IPS-18a (cell line): ENCODE results near the gene RGS3.
"Not testable (repeated sequence)": the region's sequence is repeated elsewhere in the genome, so short reads cannot be mapped to it uniquely, and the experiment has no call there.

ENCODE experiments used
- H3K27ac ChIP-seq: one replicate; pipeline ENCODE4 v1.5.1; 2013; ENCODE audit warnings: low read length
- H3K27me3 ChIP-seq: one replicate; pipeline ENCODE4 v1.6.1; 2013; ENCODE audit warnings: mild to moderate bottlenecking, low read length; ENCODE audit not compliant: control insufficient read depth, insufficient read depth
- H3K36me3 ChIP-seq: one replicate; pipeline ENCODE4 v1.6.1; 2013; ENCODE audit warnings: low read depth, low read length; ENCODE audit not compliant: control insufficient read depth
- H3K4me1 ChIP-seq: one replicate; pipeline ENCODE4 v1.6.1; 2013; ENCODE audit warnings: low read depth, low read length; ENCODE audit not compliant: control insufficient read depth
- H3K4me3 ChIP-seq: one replicate; pipeline ENCODE4 v1.5.1; 2013; ENCODE audit warnings: low read length
- H3K9ac ChIP-seq: one replicate; pipeline ENCODE4 v1.6.1; 2013; ENCODE audit warnings: mild to moderate bottlenecking, low read length, moderate library complexity
- H3K9me3 ChIP-seq: one replicate; pipeline ENCODE4 v1.6.1; 2013; ENCODE audit warnings: low read depth, low read length; ENCODE audit not compliant: control insufficient read depth

Gene RGS3

DNA sequence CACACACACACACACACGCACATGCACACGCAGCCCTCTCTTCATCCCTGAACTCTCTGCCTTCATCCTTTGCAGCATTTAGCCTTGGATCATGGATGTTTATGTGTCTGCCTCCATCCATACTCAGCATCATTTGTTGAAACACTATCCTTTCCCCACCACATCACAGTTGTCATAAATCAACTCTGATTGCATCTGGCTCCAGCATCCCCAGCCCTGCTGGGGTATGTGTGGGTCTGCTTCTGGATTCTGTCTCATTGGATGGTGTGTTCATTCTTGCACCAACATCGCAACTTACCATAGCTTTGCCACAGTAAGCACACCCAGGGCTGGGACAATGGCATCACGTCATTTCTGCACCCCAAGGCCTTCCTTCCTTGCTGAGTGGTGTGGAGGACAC is 175.4 kb downstream of the RGS3 start:
- Histone ChIP-seq H3K4me3 (no peak overlapping the region), H3K36me3 (no peaks in the 10 kb centered on the region), H3K27ac (no peak overlapping the region), H3K9ac (no peak overlapping the region), H3K4me1 (peaks cover 8% of the 10 kb centered on the region), H3K9me3 (no peaks in the 10 kb centered on the region), H3K27me3 (peaks cover 74% of the 10 kb centered on the region)

DNA sequence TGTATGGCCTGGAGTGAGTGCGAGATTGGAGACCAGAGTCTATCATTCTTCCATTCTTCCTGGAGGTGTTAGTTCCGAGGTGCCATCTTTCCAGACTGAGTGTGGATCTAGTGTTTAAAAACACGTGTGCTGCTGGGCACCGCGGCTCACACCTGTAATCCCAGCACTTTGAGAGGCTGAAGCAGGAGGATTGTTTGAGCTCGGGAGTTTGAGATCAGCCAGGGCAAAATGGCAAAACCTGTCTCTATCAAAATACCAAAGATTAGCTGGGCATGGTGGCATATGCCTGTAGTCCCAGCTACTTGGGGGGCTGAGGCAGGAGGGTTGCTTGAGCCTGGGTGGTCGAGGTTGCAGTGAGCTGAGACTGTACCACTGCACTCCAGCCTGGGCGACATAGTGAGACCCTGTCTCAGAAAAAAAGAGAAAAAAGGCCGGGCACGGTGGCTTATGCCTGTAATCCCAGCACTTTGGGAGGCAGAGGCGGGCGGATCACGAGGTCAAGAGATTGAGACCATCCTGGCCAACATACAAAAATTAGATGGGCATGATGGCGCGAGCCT is 176.0 kb downstream of the RGS3 start:
- not testable (repeated sequence) for H3K4me3 ChIP-seq, H3K36me3 ChIP-seq, H3K9ac ChIP-seq, H3K4me1 ChIP-seq, H3K9me3 ChIP-seq, H3K27ac ChIP-seq
- peaks cover 80% of the 10 kb centered on the region for H3K27me3 ChIP-seq

DNA sequence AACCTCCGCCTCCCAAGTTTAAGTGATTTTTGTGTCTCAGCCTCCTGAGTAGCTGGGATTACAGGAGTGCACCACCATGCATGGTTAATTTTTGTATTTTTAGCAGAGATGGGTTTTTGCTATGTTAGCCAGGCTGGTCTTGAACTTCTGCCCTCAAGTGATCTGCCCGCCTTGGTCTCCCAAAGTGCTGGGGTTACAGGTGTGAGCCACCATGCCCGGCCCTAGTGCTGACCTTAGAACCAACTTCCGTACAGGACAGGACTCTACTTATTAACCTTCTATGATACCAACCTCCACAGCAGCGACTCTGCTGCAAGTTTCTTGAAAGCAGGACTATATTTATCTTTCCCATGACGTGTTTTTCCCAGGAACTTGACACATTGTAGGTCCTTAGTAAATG is 176.9 kb downstream of the RGS3 start:
- no peak overlapping the region for H3K4me3 ChIP-seq
- no peak overlapping the region for H3K27ac ChIP-seq
- H3K27me3 ChIP-seq = peaks cover 82% of the 10 kb centered on the region
- H3K9ac ChIP-seq = no peak overlapping the region
- no peaks in the 10 kb centered on the region for H3K4me1 ChIP-seq
- no peaks in the 10 kb centered on the region for H3K9me3 ChIP-seq
- H3K36me3 ChIP-seq = no peaks in the 10 kb centered on the region

DNA sequence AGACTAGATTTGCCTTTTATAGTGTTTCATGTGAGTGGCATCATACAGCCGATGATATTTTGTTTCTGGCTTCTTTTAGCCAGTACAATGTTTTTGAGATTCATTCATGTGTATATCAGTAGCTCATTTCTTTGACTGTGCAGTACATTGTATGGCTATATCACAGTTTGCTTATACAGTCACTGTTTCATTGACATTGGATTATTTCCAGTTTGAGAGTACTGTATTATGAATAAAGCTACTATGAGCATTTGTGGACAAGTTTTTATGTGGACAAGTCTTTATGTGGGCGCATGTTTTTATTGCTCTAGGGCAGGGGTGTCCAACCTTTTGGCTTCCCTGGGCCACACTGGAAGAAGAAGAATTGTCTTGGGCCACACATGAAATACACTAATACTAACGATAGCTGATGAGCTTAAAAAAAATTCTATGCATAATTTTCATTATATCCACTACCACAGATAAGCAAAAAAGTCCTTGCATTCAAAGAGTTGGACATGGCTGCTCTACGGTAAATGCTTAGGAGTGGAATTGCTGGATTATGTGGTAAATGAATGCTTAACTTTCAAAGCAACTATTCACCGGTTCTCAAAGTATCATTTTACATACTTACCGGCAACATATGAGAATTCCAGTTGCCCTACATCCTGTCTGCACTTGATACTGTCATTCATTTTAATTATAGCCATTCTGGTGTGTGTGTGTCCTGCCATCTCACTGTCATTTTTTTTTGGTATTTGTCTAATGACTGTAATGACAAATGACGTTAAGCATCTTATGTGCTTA is 177.8 kb downstream of the RGS3 start:
- no peak overlapping the region for H3K4me3 ChIP-seq
- H3K27ac ChIP-seq = no peak overlapping the region
- no peaks in the 10 kb centered on the region for H3K9me3 ChIP-seq
- no peaks in the 10 kb centered on the region for H3K4me1 ChIP-seq
- H3K9ac ChIP-seq = no peak overlapping the region
- peaks cover 82% of the 10 kb centered on the region for H3K27me3 ChIP-seq
- no peaks in the 10 kb centered on the region for H3K36me3 ChIP-seq

DNA sequence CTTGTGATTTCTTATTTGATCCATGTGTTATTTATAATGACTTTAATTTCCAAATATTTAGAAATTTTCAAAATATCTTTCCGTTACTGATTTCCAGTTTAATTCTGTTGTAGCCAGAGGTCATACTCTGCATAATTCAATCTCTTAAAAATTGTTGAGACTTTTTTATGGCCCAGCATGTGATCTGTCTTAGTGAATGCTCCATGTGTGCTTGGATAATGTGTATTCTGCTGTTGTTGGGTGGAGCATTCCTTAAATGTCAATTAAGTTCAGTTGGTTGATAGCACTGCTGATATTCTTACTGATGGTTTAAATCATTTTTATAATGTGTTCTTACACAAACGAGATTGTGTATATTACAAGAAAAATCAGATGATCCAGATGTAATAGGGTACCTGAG is 180.8 kb downstream of the RGS3 start:
- Histone ChIP-seq H3K9ac (no peak overlapping the region), H3K27ac (no peak overlapping the region), H3K36me3 (no peaks in the 10 kb centered on the region), H3K27me3 (peaks cover 99% of the 10 kb centered on the region), H3K4me3 (no peak overlapping the region), H3K9me3 (no peaks in the 10 kb centered on the region), H3K4me1 (no peaks in the 10 kb centered on the region)

DNA sequence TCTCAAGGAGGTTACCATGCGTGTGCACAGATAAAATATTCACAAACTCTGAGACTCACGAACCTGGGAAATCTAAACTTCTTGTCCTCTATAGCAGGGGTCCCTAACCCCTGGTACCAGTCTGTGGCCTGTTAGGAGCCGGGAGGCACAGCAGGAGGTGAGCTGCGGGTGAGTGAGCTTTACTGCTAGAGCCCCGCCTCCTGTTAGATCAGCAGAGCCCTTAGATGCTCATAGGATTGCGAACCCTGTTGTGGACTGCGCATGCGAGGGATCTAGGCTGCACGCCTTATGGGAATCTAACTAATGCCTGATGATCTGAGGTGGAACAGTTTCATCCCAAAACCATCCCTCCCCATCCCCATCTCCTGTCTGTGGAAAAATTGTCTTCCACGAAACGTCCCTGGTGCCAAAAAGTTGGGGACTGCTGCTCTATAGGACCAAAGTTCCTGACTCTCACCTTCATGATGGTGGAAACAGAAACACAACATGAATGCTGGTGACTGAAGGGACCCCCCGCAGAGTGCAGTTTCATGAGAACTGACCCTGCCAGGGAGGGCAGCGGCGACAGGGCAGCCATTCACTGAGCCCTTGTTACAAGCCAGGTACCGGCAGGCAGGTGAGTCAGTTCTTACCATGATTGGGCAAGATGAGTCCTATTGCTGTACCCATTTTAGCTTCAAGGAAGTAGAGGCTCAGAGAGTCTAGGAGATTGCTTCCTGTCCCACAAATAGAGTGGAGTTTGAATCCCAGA is 181.9 kb downstream of the RGS3 start:
- no peak overlapping the region for H3K4me3 ChIP-seq
- H3K9ac ChIP-seq = no peak overlapping the region
- no peak overlapping the region for H3K27ac ChIP-seq
- no peaks in the 10 kb centered on the region for H3K9me3 ChIP-seq
- peaks cover 100% of the 10 kb centered on the region for H3K27me3 ChIP-seq
- no peaks in the 10 kb centered on the region for H3K4me1 ChIP-seq
- H3K36me3 ChIP-seq = no peaks in the 10 kb centered on the region

DNA sequence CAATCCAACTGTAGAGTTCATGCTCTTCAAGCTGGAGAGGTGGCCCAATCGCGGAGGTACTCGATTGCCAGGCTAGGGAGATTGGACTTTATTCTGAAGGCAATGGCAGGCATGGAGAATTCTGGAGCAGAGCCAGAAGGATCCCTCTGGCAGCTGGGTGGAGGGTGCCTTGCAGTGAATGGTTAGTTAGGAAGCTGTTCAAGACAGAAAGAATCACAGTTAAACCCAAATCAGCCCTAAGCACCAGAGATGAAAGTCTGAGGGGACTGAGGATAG is 182.4 kb downstream of the RGS3 start:
- no peaks in the 10 kb centered on the region for H3K36me3 ChIP-seq
- H3K9me3 ChIP-seq = no peaks in the 10 kb centered on the region
- H3K4me1 ChIP-seq = no peaks in the 10 kb centered on the region
- H3K27me3 ChIP-seq = peaks cover 99% of the 10 kb centered on the region
- no peak overlapping the region for H3K9ac ChIP-seq
- H3K27ac ChIP-seq = no peak overlapping the region
- no peak overlapping the region for H3K4me3 ChIP-seq

DNA sequence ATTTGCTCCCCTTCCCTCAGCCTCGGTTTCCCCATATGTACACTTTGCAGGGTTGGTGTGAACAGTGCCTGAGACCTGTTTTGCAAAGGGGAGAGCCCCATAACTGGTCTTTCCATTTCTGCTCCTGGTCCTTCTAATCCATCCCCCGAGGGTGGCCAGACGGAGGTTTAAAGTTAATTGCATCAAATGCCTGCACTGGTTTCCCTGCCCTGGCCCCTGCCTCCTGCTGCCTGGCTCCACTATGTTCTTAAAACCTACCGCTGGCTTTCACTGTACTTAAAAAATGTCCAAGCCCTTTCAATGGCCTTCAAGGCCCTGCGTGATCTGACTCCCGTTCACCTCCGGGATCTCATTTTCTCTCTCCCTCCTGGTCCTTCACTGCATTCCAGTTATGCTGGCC is 183.0 kb downstream of the RGS3 start:
- Histone ChIP-seq H3K36me3 (no peaks in the 10 kb centered on the region), H3K27me3 (peaks cover 97% of the 10 kb centered on the region), H3K4me1 (no peaks in the 10 kb centered on the region), H3K9ac (no peak overlapping the region), H3K27ac (no peak overlapping the region), H3K4me3 (no peak overlapping the region), H3K9me3 (no peaks in the 10 kb centered on the region)
